NCI-H345 (cell line): ENCODE measurements around the gene SSUH2.
A peak's percentile ranks its signal among the peaks of the same experiment; 100 is the strongest.

Experiments used
- DNase-seq: peaks from one replicate; lab custom pipeline; 2025; lab: John Stamatoyannopoulos, UW

The SSUH2 gene

GRCh38 chr3:8610951-8611350 is 33.6 kb downstream of the SSUH2 start:
- no peak for DNase-seq

- DNase-seq = no peak
Observed at GRCh38 chr3:8608791-8609467, 35.7 kb downstream of the SSUH2 start.

- DNase-seq = no peak
Observed at GRCh38 chr3:8608041-8608790, 36.4 kb downstream of the SSUH2 start.

- DNase-seq = peak; percentile 6
Observed at GRCh38 chr3:8607234-8608040, 37.2 kb downstream of the SSUH2 start.

GRCh38 chr3:8606701-8607231 is 37.8 kb downstream of the SSUH2 start:
- DNase-seq = no peak

- no peak for DNase-seq
Observed at GRCh38 chr3:8604988-8605387, 39.6 kb downstream of the SSUH2 start.

- no peak for DNase-seq
Observed at GRCh38 chr3:8604006-8604405, 40.6 kb downstream of the SSUH2 start.

GRCh38 chr3:8603115-8603710 is 41.4 kb downstream of the SSUH2 start:
- DNase-seq = no peak

GRCh38 chr3:8600457-8600856 is 44.1 kb downstream of the SSUH2 start:
- DNase-seq = no peak

GRCh38 chr3:8599146-8599545 is 45.5 kb downstream of the SSUH2 start:
- no peak for DNase-seq

GRCh38 chr3:8597219-8597853 is 47.3 kb downstream of the SSUH2 start:
- no peak for DNase-seq

- DNase-seq = no peak
Observed at GRCh38 chr3:8596321-8597218, 48.0 kb downstream of the SSUH2 start.

GRCh38 chr3:8595695-8596115 is 48.9 kb downstream of the SSUH2 start:
- no peak for DNase-seq

GRCh38 chr3:8595252-8595651 is 49.3 kb downstream of the SSUH2 start:
- no peak for DNase-seq

- no peak for DNase-seq
Observed at GRCh38 chr3:8593021-8593827, 51.4 kb downstream of the SSUH2 start.

- DNase-seq = no peak
Observed at GRCh38 chr3:8589880-8590556, 54.6 kb downstream of the SSUH2 start.

GRCh38 chr3:8584661-8585060 is 59.9 kb downstream of the SSUH2 start:
- DNase-seq = no peak

GRCh38 chr3:8581806-8582445 is 62.7 kb downstream of the SSUH2 start:
- DNase-seq = no peak

GRCh38 chr3:8581373-8581772 is 63.2 kb downstream of the SSUH2 start:
- no peak for DNase-seq
